ENCODE measurements around the gene FXN.

GRCh38 chr9:69132361-69132760 lies 96.8 kb downstream of the FXN start:
- TF ChIP-seq CTCF (IDR thresholded peaks at IDR 0.05) (no peak), POLR2A (IDR thresholded peaks at IDR 0.05) (no peak)
